Osteocyte (in vitro differentiated cells): ENCODE data around the gene MED13L. TPM values are rescaled to one million over a fixed set of nuclear protein-coding genes. Genes with fewer than 3 reads are reported as not detected.

Experiments
- DNase-seq: peaks from one replicate; pipeline ENCODE4 v3.0.0; 2021; ENCODE audit warnings: mixed read lengths; ENCODE audit not compliant: unreplicated experiment; ENCODE audit errors: extremely low spot score
- H3K27ac Mint-ChIP-seq: one replicate; pipeline ENCODE4 v1.8.0; 2021; ENCODE audit warnings: mild to moderate bottlenecking, mixed read lengths; ENCODE audit not compliant: unreplicated experiment
- H3K27me3 Mint-ChIP-seq: one replicate; pipeline ENCODE4 v1.8.0; 2021; ENCODE audit warnings: mixed read lengths; ENCODE audit not compliant: unreplicated experiment
- H3K36me3 Mint-ChIP-seq: one replicate; pipeline ENCODE4 v1.8.0; 2021; ENCODE audit warnings: mixed read lengths; ENCODE audit not compliant: unreplicated experiment
- H3K4me1 Mint-ChIP-seq: one replicate; pipeline ENCODE4 v1.8.0; 2021; ENCODE audit warnings: mixed read lengths; ENCODE audit not compliant: unreplicated experiment
- H3K4me3 Mint-ChIP-seq: one replicate; pipeline ENCODE4 v1.8.0; 2021; ENCODE audit warnings: mild to moderate bottlenecking, moderate library complexity, mixed read lengths; ENCODE audit not compliant: unreplicated experiment
- H3K9me3 Mint-ChIP-seq: one replicate; pipeline ENCODE4 v1.8.0; 2021; ENCODE audit warnings: mixed read lengths; ENCODE audit not compliant: unreplicated experiment
- long read RNA-seq: library from polyadenylated mRNA; unstranded; transcript quantifications from one replicate; pipeline ENCODE4 v2.0.0, GENCODE V29; 2021
- total RNA-seq: library from RNA; stranded (reverse); gene quantifications from 2 replicates; pipeline ENCODE4 v1.2.1, GENCODE V29; 2021
- TF ChIP-seq, protein P1 (sequence below): fragments of 200-600 bp; sonication (generic); IDR thresholded peaks from 2 replicates; pipeline ENCODE4 v1.5.0; 2021; ENCODE audit warnings: antibody characterized with exemption, mild to moderate bottlenecking, moderate library complexity

Gene MED13L
- total RNA-seq: 229 and 234 TPM in 2 replicates
- long read RNA-seq, full-length matches to known transcripts: 12 of 85 reads
- long read RNA-seq, partial matches to known transcripts: 46 of 85 reads
- long read RNA-seq, other reads (novel, unspliced or antisense): 27 of 85 reads

DNA sequence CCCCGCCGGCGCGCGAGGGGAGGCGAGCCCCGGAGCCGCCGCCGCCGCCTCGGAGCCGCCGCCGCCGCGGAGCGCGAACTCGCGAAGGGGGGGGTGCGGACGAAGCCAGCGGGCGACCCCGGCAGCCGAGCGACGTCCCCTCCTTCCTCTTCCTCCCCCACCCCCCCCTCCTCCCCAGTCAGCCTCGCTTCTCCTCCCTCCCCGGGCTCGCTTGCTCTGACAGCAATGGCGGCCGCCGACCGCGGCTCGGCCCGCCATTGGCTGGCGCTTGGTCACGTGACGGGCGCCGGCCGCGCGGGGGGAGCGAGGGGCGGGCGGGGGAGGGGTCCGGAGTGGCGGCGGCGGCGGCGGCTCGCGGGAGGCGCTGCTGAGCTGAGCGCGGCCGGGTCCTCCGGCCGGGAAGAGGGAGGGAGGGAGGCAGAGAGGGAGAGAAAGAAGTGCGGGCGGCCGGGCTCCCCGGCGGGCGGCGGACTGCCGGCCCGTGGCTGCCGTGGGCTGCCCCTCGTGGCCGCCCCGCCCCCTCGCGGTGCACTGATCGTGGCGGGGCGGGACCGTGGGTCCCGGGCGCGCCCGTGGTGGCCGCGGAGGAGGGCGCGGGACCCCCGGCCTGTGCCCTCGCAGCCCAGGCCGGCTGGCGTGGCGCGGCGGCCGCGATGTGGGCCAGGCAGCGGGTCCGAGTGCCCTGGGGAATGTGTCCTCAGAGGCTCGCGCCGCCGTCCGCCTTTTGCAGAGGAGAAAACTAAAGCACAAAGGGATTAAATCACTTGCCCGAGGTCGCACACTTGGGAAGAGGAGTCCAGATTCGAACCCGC, at the start of gene MED13L:
TSS of gene MED13L (minus strand) at position 227 of the 812 bp plus-strand sequence. CDS start 562 bp downstream, outside the sequence.
- no peaks in the 10 kb centered on the region for H3K36me3 Mint-ChIP-seq
- TF ChIP-seq, protein P1, sequence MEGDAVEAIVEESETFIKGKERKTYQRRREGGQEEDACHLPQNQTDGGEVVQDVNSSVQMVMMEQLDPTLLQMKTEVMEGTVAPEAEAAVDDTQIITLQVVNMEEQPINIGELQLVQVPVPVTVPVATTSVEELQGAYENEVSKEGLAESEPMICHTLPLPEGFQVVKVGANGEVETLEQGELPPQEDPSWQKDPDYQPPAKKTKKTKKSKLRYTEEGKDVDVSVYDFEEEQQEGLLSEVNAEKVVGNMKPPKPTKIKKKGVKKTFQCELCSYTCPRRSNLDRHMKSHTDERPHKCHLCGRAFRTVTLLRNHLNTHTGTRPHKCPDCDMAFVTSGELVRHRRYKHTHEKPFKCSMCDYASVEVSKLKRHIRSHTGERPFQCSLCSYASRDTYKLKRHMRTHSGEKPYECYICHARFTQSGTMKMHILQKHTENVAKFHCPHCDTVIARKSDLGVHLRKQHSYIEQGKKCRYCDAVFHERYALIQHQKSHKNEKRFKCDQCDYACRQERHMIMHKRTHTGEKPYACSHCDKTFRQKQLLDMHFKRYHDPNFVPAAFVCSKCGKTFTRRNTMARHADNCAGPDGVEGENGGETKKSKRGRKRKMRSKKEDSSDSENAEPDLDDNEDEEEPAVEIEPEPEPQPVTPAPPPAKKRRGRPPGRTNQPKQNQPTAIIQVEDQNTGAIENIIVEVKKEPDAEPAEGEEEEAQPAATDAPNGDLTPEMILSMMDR: peak; percentile 66
- no peaks in the 10 kb centered on the region for H3K9me3 Mint-ChIP-seq
- H3K4me3 Mint-ChIP-seq: peak within 1 kb of the TSS; percentile 94
- peak within 1 kb of the TSS; percentile 94 for H3K27ac Mint-ChIP-seq
- H3K27me3 Mint-ChIP-seq: no peaks in the 10 kb centered on the region
- peaks cover 34% of the 10 kb centered on the region for H3K4me1 Mint-ChIP-seq
- peak; percentile 98 for DNase-seq

DNA sequence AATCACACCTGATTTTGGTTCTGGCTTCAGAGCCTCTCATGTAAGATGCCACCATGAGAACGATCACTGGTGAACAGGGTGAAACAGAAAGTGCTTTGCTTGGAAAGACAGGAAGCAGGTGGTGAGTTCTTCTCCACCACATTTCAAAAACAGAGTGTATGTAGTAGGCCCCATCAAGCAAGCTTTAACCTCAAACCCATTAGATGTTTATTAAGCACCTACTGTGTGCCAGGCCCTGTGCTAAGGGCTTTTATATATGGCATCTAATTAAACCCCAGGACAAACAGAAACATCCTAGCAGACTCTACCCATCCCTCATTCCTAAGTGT, 47.8 kb upstream of the MED13L start:
- Mint-ChIP-seq H3K4me3 (no peak overlapping the region), H3K27me3 (no peaks in the 10 kb centered on the region), H3K4me1 (peaks cover 7% of the 10 kb centered on the region), H3K9me3 (peaks cover 7% of the 10 kb centered on the region), H3K27ac (no peak overlapping the region), H3K36me3 (no peaks in the 10 kb centered on the region)
- TF ChIP-seq, protein P1: no peak
- no peak for DNase-seq

- Mint-ChIP-seq H3K9me3 (peaks cover 7% of the 10 kb centered on the region), H3K27ac (no peak overlapping the region), H3K4me3 (no peak overlapping the region), H3K27me3 (no peaks in the 10 kb centered on the region), H3K36me3 (no peaks in the 10 kb centered on the region), H3K4me1 (peaks cover 12% of the 10 kb centered on the region)
- DNase-seq: no peak
- TF ChIP-seq, protein P1: no peak
These were observed 47.3 kb upstream of the MED13L start for GRCh38 chr12:116324654-116325335.

- TF ChIP-seq, protein P1: no peak
- Mint-ChIP-seq H3K27me3 (no peaks in the 10 kb centered on the region), H3K36me3 (no peaks in the 10 kb centered on the region), H3K27ac (no peak overlapping the region), H3K9me3 (peaks cover 7% of the 10 kb centered on the region), H3K4me1 (peaks cover 23% of the 10 kb centered on the region), H3K4me3 (no peak overlapping the region)
- no peak for DNase-seq
These were observed 46.2 kb upstream of the MED13L start for GRCh38 chr12:116323406-116324386.
